ENCODE data around the gene VWA5A. TPM values are rescaled to one million over a fixed set of nuclear protein-coding genes. Genes with fewer than 3 reads are reported as not detected.
"Not testable (repeated sequence)": the region's sequence is repeated elsewhere in the genome, so short reads cannot be mapped to it uniquely, and the experiment has no call there.

The VWA5A gene
- total RNA-seq, 6 donors from 2014 or later, result 16.4 to 39.0 (median 32.9) TPM

- no peak for ATAC-seq (ENCODE audit: low FRiP score in 2 of 2)
- no peaks in the 10 kb centered on the region for H3K4me1 ChIP-seq
- H3K27me3 ChIP-seq, result no peaks in the 10 kb centered on the region
- DNase-seq, result no peak
- no peaks in the 10 kb centered on the region for H3K36me3 ChIP-seq
- no peak overlapping the region for H3K4me3 ChIP-seq
- no peak for TF ChIP-seq EP300 (IDR thresholded peaks at IDR 0.05)
- TF ChIP-seq POLR2AphosphoS5 (IDR thresholded peaks at IDR 0.05), result no peak
- TF ChIP-seq CTCF (IDR thresholded peaks at IDR 0.05), result no peak
- no peak for TF ChIP-seq POLR2A (IDR thresholded peaks at IDR 0.05)
- no peaks in the 10 kb centered on the region for H3K9me3 ChIP-seq
- no peak overlapping the region for H3K27ac ChIP-seq
Observed at GRCh38 chr11:124168796-124169195, 53.5 kb downstream of the VWA5A start.

GRCh38 chr11:124170315-124170714 is 55.1 kb downstream of the VWA5A start:
- H3K9me3 ChIP-seq; DNase-seq; H3K27ac ChIP-seq; ATAC-seq (ENCODE audit: low FRiP score in 2 of 2); H3K4me1 ChIP-seq; H3K27me3 ChIP-seq; H3K36me3 ChIP-seq; H3K4me3 ChIP-seq: not testable (repeated sequence)
- 93 to 100% methylated on average over 1 to 12 of the region's 12 CpGs for WGBS, 2 donors

- TF ChIP-seq CTCF (IDR thresholded peaks at IDR 0.05), result no peak
- no peak for TF ChIP-seq POLR2AphosphoS5 (IDR thresholded peaks at IDR 0.05)
- no peak for TF ChIP-seq POLR2A (IDR thresholded peaks at IDR 0.05)
- no peak for TF ChIP-seq EP300 (IDR thresholded peaks at IDR 0.05)
- no peaks in the 10 kb centered on the region for H3K36me3 ChIP-seq
- H3K9me3 ChIP-seq, result no peaks in the 10 kb centered on the region
- ATAC-seq (ENCODE audit: low FRiP score in 2 of 2) (no peak), DNase-seq (peak in 1 of 2 donors; percentile 71)
- H3K27ac ChIP-seq, result no peak overlapping the region
- no peaks in the 10 kb centered on the region for H3K4me1 ChIP-seq
- WGBS, 2 donors, result 87 to 91% methylated on average over 17 to 40 of the region's 40 CpGs
- H3K4me3 ChIP-seq, result no peak overlapping the region
- no peaks in the 10 kb centered on the region for H3K27me3 ChIP-seq
Observed at GRCh38 chr11:124170801-124171586, 55.7 kb downstream of the VWA5A start.

- H3K36me3 ChIP-seq, result no peaks in the 10 kb centered on the region
- no peaks in the 10 kb centered on the region for H3K27me3 ChIP-seq
- TF ChIP-seq EP300 (IDR thresholded peaks at IDR 0.05) (no peak), CTCF (IDR thresholded peaks at IDR 0.05) (no peak), POLR2AphosphoS5 (IDR thresholded peaks at IDR 0.05) (no peak), POLR2A (IDR thresholded peaks at IDR 0.05) (no peak)
- ATAC-seq (ENCODE audit: low FRiP score in 2 of 2) (no peak), DNase-seq (no peak)
- no peaks in the 10 kb centered on the region for H3K9me3 ChIP-seq
- WGBS, 2 donors, result 80 to 86% methylated on average over 6 of the region's 6 CpGs
- no peak overlapping the region for H3K4me3 ChIP-seq
- H3K27ac ChIP-seq, result no peak overlapping the region
- no peaks in the 10 kb centered on the region for H3K4me1 ChIP-seq
Observed at GRCh38 chr11:124172101-124172500, 56.9 kb downstream of the VWA5A start.

GRCh38 chr11:124172599-124172998 is 57.3 kb downstream of the VWA5A start:
- DNase-seq, result no peak
- Histone ChIP-seq H3K27me3 (no peaks in the 10 kb centered on the region), H3K4me1 (no peaks in the 10 kb centered on the region), H3K36me3 (no peaks in the 10 kb centered on the region), H3K4me3 (no peak overlapping the region), H3K27ac (no peak overlapping the region), H3K9me3 (no peaks in the 10 kb centered on the region)
- TF ChIP-seq POLR2A (IDR thresholded peaks at IDR 0.05) (no peak), POLR2AphosphoS5 (IDR thresholded peaks at IDR 0.05) (no peak), CTCF (IDR thresholded peaks at IDR 0.05) (no peak)
- 100% methylated on average over 1 of the region's 1 CpG for WGBS, 2 donors
- no peak for ATAC-seq (ENCODE audit: low FRiP score in 2 of 2)

Measured in upper lobe of left lung (tissue), 6 donors.